Tibial nerve (tissue), 4 donors: Measurements from ENCODE around the gene DNM2. TPM values are rescaled to one million over a fixed set of nuclear protein-coding genes. Genes with fewer than 3 reads are reported as not detected.
"Not testable (repeated sequence)": the region's sequence is repeated elsewhere in the genome, so short reads cannot be mapped to it uniquely, and the experiment has no call there.

ENCODE experiments used
- DNase-seq, 2 donors: peaks; one replicate each; pipeline ENCODE4 v3.0.0-alpha.2; 2019; ENCODE audit warnings: low spot score in 2 of 2
- H3K27ac ChIP-seq, 4 donors: fragments of 200-600 bp; sonication (generic) in 3 of 4; one replicate each; pipeline ENCODE4 v1.5.1; 2017 to 2019; ENCODE audit warnings: mild to moderate bottlenecking in 1 of 4
- H3K27me3 ChIP-seq, 2 donors: fragments of 200-600 bp; sonication (generic) in 1 of 2; one replicate each; pipeline versions ENCODE4 v1.5.1 to v1.6.0; 2017 to 2019
- H3K36me3 ChIP-seq, 3 donors: fragments of 200-600 bp; sonication (generic); one replicate each; pipeline ENCODE4 v1.5.1; 2018 to 2019
- H3K4me1 ChIP-seq, 4 donors: fragments of 200-600 bp; sonication (generic) in 3 of 4; one replicate each; pipeline ENCODE4 v1.5.1; 2017 to 2019
- H3K4me3 ChIP-seq, 4 donors: fragments of 200-600 bp; sonication (generic) in 3 of 4; one replicate each; pipeline ENCODE4 v1.5.1; 2017 to 2019; ENCODE audit warnings: mild to moderate bottlenecking in 1 of 4, moderate library complexity in 1 of 4
- H3K9me3 ChIP-seq, 4 donors: fragments of 200-600 bp; sonication (generic) in 3 of 4; one replicate each; pipeline ENCODE4 v1.5.1; 2017 to 2019
- EP300 ChIP-seq, 2 donors: sonication (generic); formaldehyde crosslinking; IDR thresholded peaks; one replicate each; pipeline ENCODE4 v1.6.1; 2017; ENCODE audit warnings: antibody characterized with exemption in 2 of 2, mild to moderate bottlenecking in 1 of 2
- POLR2A ChIP-seq, 2 donors: fragments of 450-650 bp; IDR thresholded peaks; one replicate each; pipeline ENCODE4 v1.6.1; 2017; ENCODE audit warnings: antibody characterized with exemption in 2 of 2, mild to moderate bottlenecking in 2 of 2, moderate library complexity in 2 of 2
- WGBS, 2 donors: methylation state at CpG; one replicate each; pipeline ENCODE4 v1.1.5; 2018; 5-methylcytosine and 5-hydroxymethylcytosine counted together
- total RNA-seq, 4 donors: library from RNA; depleted of rRNA; stranded (reverse); fragments of >200 nt; gene quantifications; one replicate each; pipeline ENCODE4 v1.1.0, GENCODE V29; 2016
- TF ChIP-seq, protein P1 (sequence below), 5 experiments: fragments of 200-600 bp in 3 of 5; fragments of 450-650 bp in 2 of 5; sonication (generic) in 3 of 5; IDR thresholded peaks; one replicate each; pipeline ENCODE4 v1.5.1; 2016 to 2019; ENCODE audit warnings: antibody characterized with exemption in 5 of 5, mild to moderate bottlenecking in 3 of 5, moderate library complexity in 2 of 5

Gene DNM2
- total RNA-seq, 4 donors from 2014 or later = 99.4 to 220 (median 140) TPM

DNA sequence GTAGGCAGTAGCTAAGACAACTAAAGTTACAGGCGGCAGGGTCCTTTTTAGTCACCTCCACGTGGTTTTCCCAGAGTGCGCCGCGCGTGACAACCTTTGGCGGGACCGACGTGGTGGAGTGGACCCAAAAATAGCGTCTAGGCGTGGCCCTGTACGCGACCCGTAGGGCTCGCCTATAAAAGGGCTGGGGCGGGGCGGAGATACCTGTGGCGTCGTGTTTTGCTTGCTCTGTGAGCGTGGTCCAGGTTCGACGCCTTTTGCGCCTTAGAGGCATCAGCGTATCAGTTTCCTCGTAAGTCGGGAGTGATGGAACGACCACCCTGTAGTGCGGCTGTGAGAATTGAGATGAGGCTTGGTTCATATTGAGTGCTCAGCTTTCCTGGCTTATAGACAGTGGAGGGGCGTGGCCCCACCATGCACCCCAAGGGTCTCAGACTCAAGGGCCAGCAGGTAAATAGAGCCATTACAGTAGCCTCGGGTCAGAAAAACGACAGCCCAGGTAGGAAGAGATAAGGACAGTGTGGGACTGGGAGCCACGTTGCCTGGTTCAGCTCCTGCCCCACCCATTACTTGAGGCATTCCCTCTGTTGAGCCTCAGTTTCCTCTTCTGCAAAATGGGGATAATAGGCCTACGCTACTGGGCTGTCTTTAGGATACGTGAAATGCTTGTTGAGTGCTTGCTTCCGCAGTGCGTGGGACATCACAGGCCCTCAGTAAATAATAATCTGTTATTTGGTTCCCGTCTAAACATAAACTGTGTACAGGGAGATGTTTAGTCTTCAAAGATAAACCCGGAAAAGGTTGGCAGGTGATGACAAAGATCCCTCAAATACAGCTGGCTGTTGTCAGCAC, 118.8 kb downstream of the DNM2 start:
- Histone ChIP-seq H3K4me3 (peak overlapping the region; percentile 64 to 93 (median 85)), H3K9me3 (peaks cover 0 to 9% (median 0%) of the 10 kb centered on the region in 4 donors), H3K27ac (peak overlapping the region; percentile 96 to 99 (median 98)), H3K4me1 (peaks cover 0 to 17% (median 2%) of the 10 kb centered on the region in 4 donors), H3K36me3 (peaks cover 0 to 25% (median 3%) of the 10 kb centered on the region in 3 donors), H3K27me3 (no peaks in the 10 kb centered on the region)
- TF ChIP-seq EP300 (IDR thresholded peaks at IDR 0.05) (peak in 1 of 2 donors; percentile 49), POLR2A (IDR thresholded peaks at IDR 0.05) (peak in 1 of 2 donors; percentile 2)
- TF ChIP-seq, protein P1, sequence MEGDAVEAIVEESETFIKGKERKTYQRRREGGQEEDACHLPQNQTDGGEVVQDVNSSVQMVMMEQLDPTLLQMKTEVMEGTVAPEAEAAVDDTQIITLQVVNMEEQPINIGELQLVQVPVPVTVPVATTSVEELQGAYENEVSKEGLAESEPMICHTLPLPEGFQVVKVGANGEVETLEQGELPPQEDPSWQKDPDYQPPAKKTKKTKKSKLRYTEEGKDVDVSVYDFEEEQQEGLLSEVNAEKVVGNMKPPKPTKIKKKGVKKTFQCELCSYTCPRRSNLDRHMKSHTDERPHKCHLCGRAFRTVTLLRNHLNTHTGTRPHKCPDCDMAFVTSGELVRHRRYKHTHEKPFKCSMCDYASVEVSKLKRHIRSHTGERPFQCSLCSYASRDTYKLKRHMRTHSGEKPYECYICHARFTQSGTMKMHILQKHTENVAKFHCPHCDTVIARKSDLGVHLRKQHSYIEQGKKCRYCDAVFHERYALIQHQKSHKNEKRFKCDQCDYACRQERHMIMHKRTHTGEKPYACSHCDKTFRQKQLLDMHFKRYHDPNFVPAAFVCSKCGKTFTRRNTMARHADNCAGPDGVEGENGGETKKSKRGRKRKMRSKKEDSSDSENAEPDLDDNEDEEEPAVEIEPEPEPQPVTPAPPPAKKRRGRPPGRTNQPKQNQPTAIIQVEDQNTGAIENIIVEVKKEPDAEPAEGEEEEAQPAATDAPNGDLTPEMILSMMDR (IDR thresholded peaks at IDR 0.05) = peak in 1 of 5 experiments; percentile 24
- DNase-seq = peak in 1 of 2 donors; percentile 57
- 34 to 37% methylated on average over 37 to 38 of the region's 38 CpGs for WGBS, 2 donors

DNA sequence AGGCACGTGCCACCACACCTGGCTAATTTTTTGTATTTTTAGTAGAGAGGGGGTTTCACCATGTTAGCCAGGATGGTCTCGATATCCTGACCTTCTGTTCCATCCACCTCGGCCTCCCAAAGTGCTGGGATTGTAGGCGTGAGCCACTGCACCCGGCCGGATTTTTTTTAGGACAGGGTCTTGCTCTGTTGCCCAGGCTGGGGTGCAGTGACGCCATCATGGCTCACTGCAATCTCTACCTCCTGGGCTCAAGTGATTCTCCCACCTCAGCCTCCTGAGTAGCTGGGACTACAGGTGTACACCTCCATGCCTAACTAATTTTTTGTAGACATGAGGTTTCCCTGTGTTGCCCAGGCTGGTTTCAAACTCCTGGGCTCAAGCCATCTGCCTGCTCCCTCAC, 119.8 kb downstream of the DNM2 start:
- not testable (repeated sequence) for H3K9me3 ChIP-seq, H3K4me3 ChIP-seq, H3K27ac ChIP-seq, DNase-seq, H3K27me3 ChIP-seq
- Histone ChIP-seq H3K4me1 (peaks cover 0 to 17% (median 2%) of the 10 kb centered on the region in 4 donors), H3K36me3 (peaks cover 0 to 16% (median under 1%) of the 10 kb centered on the region in 3 donors)
- 92 to 94% methylated on average over 7 of the region's 7 CpGs for WGBS, 2 donors

DNA sequence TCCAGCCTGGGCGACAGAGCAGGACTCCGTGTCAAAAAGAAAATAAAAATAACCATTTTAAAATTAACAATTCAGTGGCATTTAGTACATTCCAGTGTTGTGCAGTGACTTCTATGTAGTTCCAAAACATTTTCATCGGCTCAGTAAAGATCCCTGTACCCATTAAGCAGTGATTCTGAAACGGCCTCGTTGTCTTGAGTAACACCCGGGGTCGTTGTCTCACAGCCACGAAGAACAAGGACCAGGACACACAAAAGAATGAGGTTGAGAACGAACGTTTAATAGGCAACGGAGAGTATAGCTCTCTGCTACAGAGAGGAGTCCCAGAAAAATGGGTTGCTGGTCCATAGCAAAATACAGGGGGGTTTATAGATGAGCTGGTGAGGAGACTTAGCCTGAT, 120.5 kb downstream of the DNM2 start:
- 79 to 87% methylated on average over 11 of the region's 11 CpGs for WGBS, 2 donors
- Histone ChIP-seq H3K36me3 (peaks cover 0 to 8% (median 0%) of the 10 kb centered on the region in 3 donors), H3K9me3 (peaks cover 0 to 9% (median 0%) of the 10 kb centered on the region in 4 donors), H3K4me3 (no peak overlapping the region), H3K27ac (no peak overlapping the region), H3K4me1 (peaks cover 0 to 17% (median 2%) of the 10 kb centered on the region in 4 donors), H3K27me3 (no peaks in the 10 kb centered on the region)
- no peak for DNase-seq
- TF ChIP-seq, protein P1 (IDR thresholded peaks at IDR 0.05) = no peak
- no peak for TF ChIP-seq EP300 (IDR thresholded peaks at IDR 0.05)

DNA sequence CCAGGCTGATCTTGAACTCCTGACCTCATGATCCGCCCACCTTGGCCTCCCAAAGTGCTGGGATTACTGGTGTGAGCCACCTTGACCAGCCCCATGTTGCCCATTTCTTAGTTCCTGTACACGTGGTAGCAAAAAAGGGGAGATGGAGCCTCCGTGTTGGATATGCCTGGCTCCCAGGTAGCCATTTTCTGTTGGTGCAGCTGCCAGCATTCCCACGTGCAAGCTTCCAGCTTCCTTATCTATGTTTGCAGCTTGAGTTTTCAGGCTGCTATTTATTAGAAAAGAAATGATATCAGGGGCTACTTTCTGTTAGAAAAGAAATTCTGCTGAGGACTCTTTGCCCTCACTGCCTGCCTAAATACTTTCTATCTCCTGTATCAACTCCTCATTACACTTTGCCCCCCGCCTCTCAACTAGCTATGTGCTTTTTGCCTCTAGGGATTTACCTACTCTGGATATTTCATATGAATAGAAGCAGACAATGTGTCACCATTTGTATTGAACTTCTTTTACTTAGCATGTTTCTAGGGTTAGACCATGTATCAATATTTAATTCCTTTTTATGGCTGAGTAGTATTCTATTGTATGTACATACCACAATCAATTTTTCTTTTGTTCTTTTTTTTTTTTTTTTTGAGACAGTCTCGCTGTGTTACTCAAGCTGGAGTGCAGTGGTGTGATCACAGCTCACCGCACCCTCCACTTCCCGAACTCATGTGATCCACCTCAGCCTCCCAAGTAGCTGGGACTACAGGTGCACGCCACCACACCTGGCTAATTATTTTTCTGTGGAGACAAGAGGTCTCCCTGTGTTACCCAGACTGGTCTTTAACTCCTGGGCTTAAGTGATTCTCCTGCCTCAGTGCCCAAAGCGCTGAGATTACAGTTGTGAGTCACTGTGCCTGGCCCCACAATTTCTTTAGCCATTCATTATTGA, 121.5 kb downstream of the DNM2 start:
- H3K4me3 ChIP-seq = no peak overlapping the region
- peaks cover 0 to 9% (median 0%) of the 10 kb centered on the region in 4 donors for H3K9me3 ChIP-seq
- H3K4me1 ChIP-seq = peaks cover 0 to 17% (median 2%) of the 10 kb centered on the region in 4 donors
- no peaks in the 10 kb centered on the region for H3K36me3 ChIP-seq
- TF ChIP-seq, protein P1 (IDR thresholded peaks at IDR 0.05) = no peak
- no peak for TF ChIP-seq EP300 (IDR thresholded peaks at IDR 0.05)
- TF ChIP-seq POLR2A (IDR thresholded peaks at IDR 0.05) = no peak
- H3K27me3 ChIP-seq = no peaks in the 10 kb centered on the region
- WGBS, 2 donors = 88 to 89% methylated on average over 10 of the region's 10 CpGs
- no peak overlapping the region for H3K27ac ChIP-seq
- no peak for DNase-seq

DNA sequence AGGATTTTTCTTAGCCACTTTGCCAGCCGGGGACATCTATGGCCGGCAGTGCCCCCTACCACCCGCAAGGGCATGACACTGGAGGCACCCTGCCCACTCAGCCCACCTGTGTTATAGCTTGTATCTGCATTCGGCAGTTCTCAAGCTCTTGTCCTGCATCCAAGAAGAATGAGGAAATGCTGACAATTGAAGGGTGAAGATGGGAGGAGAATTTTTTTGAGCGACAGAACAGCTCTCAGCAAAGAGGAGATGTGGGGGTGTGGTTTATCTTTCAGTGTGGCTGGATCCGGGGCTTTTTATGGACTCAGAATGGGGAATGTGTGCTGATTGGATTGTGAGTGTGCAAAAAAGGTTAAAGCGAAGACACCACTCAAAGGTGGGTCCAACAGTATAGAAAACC, 124.9 kb downstream of the DNM2 start:
- Histone ChIP-seq H3K27me3 (no peaks in the 10 kb centered on the region), H3K4me3 (no peak overlapping the region), H3K4me1 (no peaks in the 10 kb centered on the region), H3K36me3 (no peaks in the 10 kb centered on the region), H3K27ac (no peak overlapping the region), H3K9me3 (peaks cover 0 to 8% (median 0%) of the 10 kb centered on the region in 4 donors)
- no peak for DNase-seq
- no peak for TF ChIP-seq EP300 (IDR thresholded peaks at IDR 0.05)
- TF ChIP-seq POLR2A (IDR thresholded peaks at IDR 0.05) = no peak
- TF ChIP-seq, protein P1 (IDR thresholded peaks at IDR 0.05) = no peak
- 81 to 87% methylated on average over 7 of the region's 7 CpGs for WGBS, 2 donors
